HG02642 (cell line): ENCODE data around the gene ZNF385B.

Experiments used
- ATAC-seq: cut with Tn5 transposase; IDR thresholded peaks from one replicate; pipeline ENCODE4 v1.9.1; 2021; ENCODE audit warnings: mild to moderate bottlenecking; ENCODE audit not compliant: unreplicated experiment, poor library complexity

The ZNF385B gene

GRCh38 chr2:179532863-179533278 lies 328.5 kb downstream of the ZNF385B start:
- ATAC-seq = no peak

DNA sequence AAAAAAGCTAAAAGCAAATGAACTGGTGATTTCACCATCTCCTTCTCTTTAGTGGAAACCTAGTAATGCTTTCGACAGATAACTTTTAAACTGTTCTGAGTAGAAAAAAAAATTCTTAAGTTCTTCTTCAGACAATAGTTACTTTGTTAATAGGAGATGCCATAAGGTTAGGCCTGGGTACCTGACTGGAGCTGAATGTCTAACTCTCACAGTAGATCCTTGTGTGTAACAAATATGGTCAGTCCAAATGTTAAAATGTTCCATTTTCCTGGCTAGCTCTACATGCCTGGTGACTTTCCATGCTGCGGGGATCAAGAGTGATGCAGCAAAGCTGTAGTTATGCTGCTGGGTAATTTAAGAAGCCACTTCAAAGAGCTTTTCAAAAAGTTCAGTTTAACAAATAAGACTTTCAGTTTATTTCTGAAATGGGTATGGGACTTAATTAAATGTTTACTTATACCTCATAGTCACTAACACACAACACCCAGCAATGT lies 332.8 kb downstream of the ZNF385B start:
- ATAC-seq = no peak

DNA sequence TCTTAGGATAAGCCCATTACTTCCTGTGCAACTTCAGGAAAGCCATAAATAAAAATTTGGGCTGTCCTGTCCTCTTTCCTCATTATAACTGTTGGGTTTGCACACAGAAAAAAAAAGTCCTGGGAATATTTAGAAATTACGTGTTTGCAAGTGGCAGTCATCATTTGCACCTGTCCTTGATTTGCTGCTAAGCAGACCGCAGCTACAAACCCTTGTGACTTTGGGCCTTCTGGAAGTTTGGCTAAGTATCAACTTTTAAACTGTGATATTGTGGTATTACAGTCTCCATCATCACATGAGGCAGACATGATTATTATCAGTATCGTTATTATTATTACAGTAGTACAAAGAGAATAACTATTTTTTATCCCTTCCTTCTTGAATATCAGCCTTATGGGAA lies 336.1 kb downstream of the ZNF385B start:
- no peak for ATAC-seq

GRCh38 chr2:179524809-179525339 lies 336.5 kb downstream of the ZNF385B start:
- no peak for ATAC-seq

DNA sequence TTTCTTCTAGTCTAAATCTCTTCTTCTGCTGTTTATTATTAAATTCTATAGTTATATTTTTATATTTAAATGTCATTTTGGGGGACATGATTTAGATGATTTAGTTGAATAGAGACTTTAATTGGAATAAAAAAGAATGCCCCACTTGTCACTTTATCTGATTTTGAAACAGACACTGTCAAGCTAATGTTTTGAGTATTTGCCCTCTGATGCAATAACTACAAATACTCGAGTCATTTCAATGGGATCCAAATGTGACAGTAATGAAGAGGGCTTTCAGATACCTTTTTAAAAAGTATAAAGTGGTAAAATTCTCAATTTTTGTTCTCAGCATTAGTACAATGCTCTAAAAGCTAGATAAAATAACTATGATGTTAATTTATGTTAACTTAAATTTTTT lies 339.5 kb downstream of the ZNF385B start:
- ATAC-seq = no peak

GRCh38 chr2:179518830-179519229 lies 342.6 kb downstream of the ZNF385B start:
- ATAC-seq = no peak

- no peak for ATAC-seq
Observed at GRCh38 chr2:179513181-179513580, 348.2 kb downstream of the ZNF385B start.

DNA sequence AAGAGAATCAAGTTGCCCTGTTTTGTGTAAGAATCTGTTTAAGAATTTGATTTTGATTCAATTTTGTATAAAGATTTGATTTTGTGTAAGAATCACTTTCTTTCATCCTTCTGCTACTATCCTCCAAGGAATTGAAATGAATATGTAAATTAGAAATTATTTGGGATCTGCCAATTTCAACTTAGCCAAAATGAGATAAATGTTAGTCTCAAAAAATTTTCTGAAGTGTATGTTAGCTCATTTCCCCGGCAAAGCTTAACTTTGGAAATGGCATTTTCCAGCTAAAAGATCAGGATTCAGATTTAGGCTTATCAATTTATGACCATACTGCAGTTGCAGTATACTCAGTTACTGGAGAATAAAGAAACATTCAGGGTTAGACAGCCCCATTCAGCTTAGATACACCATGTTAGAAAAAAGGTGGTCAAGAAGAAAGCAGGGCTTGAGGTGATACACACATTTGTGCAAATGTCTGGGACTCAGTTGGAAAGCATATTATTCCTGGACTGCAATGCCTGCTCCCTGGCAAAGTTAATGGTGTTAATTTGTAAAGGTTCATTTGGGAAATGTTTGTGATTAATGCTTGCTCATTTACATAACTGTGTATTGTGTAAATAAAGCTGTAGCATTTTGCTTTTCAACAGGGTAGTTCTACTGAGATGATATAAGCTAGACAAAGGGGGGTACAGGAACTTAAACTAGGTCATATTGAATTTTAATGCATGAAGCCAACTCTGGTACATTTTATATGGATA lies 349.0 kb downstream of the ZNF385B start:
- ATAC-seq = no peak

DNA sequence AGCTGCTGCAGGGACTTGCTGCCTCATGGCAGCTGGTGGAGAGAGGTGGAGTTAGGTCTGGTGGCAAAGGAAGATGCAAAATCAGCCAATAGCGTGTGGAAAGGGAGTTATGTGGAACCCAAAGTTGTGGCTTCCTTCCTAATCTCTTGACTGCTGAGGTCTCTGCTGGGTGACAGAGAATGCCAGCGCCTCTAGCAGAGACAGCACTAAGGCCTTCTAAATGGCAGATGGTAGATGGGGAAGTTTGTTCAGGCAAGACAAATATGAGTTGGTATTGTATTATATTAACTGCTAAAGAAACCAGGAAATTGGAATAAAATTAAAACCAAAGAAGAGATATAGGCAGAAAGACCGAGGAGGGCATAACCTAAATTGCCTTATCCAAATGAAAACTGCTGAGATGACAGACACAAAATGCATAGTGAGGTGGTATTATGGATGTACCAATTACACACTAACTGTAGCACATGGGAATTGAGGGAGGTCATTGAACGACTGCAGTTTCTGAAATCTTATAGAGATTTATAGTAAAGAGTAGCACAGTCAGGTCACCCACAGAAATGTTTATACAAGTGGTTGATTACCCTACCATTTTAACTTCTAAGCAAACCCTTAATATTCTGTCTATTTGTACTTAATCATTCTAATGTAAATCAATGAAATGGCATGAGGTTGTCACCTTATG lies 350.2 kb downstream of the ZNF385B start:
- no peak for ATAC-seq

GRCh38 chr2:179495315-179495714 lies 366.1 kb downstream of the ZNF385B start:
- no peak for ATAC-seq

GRCh38 chr2:179488563-179488962 lies 372.8 kb downstream of the ZNF385B start:
- no peak for ATAC-seq

GRCh38 chr2:179487010-179487731 lies 374.2 kb downstream of the ZNF385B start:
- no peak for ATAC-seq

GRCh38 chr2:179483131-179483530 lies 378.3 kb downstream of the ZNF385B start:
- ATAC-seq = no peak

- no peak for ATAC-seq
Observed at GRCh38 chr2:179479947-179480346, 381.5 kb downstream of the ZNF385B start.

DNA sequence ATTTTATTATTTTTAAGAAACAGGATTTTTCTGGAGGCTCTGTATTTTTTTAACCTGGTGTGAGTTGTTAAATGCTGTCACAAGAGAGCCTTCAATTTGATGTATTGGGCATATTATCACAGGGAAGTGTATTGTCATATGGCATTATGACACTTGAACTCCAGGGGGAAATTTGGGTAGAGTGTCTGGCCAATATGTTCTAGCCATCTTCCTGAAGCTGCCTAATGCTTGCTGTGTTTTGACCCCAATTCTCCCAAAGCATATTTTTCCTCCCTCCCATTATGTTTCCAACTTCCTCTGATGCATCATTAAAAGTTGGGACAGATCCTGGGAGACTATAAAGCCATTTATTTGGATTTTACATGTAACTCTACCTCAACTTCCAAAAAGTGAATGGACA lies 382.6 kb downstream of the ZNF385B start:
- no peak for ATAC-seq

GRCh38 chr2:179470992-179471391 lies 390.4 kb downstream of the ZNF385B start:
- ATAC-seq = no peak

- ATAC-seq = no peak
Observed at GRCh38 chr2:179470089-179470488, 391.3 kb downstream of the ZNF385B start.

- no peak for ATAC-seq
Observed at GRCh38 chr2:179467960-179468359, 393.5 kb downstream of the ZNF385B start.

GRCh38 chr2:179467111-179467510 lies 394.3 kb downstream of the ZNF385B start:
- no peak for ATAC-seq

DNA sequence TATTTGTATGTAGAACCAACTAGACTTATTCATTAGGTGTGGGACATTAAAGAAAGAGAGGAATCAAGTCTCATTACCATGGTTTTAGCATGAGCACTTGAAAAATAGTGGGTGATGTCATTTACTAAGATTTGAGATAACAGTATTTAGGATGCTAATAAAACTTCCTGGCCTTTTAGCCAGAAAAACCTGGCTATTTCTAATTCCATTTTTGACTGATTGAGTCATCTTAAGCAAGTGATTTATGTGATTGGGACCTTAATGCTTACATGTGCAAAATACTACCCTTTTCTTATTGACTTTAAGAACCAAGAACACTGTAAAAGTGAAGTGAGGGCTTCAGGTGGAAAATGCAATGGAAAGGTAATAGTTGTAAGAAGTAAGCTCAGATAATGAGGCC lies 400.0 kb downstream of the ZNF385B start:
- ATAC-seq = no peak
